Activated naive CD8-positive, alpha-beta T cell treated with anti-CD3 and anti-CD28 coated beads, Interleukin-2, amount 50 U/mL, for 16 hours (primary cell): ENCODE data around the gene ESRRB.
"Not testable (repeated sequence)": the region's sequence is repeated elsewhere in the genome, so short reads cannot be mapped to it uniquely, and the experiment has no call there.

Experiments
- DNase-seq: peaks from one replicate; pipeline ENCODE4 v3.0.0-alpha.2; 2020; ENCODE audit warnings: low read depth, low spot score

ESRRB gene

DNA sequence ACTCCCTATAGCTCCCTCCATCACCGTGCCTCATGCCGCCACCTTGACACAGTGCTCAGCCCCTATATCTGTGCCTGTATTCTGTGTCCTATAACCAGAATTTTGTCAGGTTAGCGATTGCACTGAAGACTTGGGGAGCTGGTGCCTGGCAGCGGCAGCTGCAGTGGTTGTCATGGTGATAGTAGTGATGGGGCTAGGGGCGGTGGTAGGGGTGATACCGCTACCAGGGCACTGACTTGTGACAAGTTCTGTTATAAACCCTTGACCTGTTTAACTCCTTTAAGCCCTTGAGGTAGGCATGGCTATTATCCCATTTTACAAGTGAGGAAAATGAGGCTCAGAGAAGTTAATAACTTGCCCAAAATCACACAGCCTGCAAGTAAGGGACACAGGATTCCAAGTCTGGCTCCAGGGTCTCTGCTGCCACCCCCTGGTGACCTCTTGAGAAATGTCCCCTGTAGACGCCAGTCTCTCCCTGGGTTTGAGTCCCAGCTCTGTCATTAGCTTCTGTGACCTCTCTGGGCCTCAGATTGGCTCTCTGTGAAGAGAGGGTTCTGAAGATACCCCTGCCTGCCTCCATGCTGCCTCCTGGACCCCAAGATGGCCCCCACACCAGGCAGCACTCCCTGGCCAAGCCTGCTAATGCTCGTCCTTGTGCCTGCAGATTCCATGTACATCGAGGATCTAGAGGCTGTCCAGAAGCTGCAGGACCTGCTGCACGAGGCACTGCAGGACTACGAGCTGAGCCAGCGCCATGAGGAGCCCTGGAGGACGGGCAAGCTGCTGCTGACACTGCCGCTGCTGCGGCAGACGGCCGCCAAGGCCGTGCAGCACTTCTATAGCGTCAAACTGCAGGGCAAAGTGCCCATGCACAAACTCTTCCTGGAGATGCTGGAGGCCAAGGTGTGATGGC is 121.9 kb downstream of the ESRRB start:
- no peak for DNase-seq

DNA sequence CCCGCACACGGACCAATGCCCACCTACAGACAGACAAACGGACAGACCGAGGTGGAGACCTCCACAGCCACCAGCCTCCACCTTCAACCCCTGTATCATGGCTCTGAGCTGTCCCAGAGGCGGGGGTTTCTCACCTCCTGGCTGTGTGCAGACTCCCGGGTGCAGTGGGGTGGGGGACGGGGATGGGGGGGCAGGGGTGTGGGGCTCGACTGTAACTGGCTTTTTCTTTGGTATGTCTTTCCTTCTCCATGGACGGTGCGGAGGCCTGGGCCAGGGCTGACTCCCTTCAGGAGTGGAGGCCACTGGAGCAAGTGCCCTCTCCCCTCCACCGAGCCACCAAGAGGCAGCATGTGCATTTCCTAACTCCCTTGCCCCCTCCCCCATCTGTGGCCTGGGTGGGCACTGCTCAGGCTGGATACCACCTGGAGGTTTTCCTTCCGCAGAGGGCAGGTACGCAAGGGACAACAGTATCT is 122.6 kb downstream of the ESRRB start:
- no peak for DNase-seq

DNA sequence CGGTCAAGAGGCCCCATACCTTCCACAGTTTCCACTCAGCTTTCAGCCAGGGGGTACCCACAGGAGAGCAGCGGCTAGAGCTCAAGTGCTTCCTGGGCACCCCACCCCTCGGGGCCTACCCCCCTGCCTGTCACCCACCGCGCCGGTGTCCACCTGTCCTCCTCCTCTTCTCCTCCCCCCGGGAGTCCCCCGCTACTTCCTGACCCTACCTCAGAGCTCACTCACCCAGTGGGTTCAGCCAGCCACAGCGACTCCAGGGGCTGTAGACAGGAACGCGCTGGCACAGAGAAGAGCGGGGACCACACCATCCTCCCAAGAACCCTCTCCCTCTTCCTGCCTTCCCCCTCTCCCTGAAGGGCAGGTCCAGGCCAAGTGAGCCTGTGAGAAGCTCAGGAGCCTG is 123.0 kb downstream of the ESRRB start:
- DNase-seq: no peak

DNA sequence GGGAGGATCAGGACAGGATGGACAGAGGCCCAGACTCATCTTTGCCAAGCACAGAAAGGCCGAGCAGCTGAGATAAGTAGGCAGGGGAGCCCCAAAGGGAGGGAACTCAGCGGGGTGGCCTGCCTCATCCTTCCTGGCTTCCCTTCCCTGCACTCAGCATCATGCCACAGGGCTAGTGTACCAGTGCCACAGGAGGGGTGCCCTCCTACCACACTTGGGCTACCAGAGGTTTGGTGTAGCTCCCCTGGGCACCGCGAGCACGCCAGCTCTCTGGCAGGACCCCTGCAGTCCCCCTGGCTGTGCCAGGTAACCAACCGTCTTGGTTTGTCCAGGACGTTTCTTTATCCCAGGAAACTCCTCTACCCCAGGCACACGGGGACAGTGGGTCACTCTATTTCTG is 123.5 kb downstream of the ESRRB start:
- DNase-seq: no peak

DNA sequence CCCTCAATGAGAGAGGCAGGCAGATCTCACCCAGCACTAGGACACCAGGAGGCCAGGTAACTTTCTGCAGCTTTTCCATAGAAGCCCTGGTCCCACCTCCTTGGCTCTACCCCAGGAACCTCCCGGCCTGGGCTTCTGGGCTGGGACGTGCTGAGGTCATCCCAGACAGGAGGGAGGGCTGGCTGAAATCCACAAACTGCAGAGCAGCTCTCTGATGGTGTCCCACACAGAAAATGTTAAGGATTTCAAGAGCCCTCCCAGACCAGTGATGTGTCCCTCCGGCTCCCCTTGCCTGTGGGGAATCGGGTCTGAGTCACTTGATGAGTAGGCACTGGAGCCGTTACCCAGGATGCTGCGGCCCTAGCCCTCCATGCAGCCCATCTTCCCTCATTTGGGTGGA is 124.1 kb downstream of the ESRRB start:
- DNase-seq: no peak

DNA sequence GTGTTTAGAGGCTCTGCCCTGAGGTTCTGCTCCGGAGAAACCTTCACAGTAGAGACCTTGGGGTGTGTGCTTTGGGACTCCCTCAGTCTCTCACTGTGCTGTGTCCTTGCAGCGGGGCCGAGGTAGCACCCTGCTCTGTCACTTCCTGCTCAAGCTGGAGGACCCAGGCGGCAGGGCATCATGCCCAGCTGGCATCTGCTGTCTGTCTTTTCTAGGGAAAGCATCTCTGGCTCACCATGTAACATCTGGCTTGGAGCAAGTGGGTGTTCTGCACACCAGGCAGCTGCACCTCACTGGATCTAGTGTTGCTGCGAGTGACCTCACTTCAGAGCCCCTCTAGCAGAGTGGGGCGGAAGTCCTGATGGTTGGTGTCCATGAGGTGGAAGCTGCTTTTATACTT is 124.5 kb downstream of the ESRRB start:
- DNase-seq: no peak

DNA sequence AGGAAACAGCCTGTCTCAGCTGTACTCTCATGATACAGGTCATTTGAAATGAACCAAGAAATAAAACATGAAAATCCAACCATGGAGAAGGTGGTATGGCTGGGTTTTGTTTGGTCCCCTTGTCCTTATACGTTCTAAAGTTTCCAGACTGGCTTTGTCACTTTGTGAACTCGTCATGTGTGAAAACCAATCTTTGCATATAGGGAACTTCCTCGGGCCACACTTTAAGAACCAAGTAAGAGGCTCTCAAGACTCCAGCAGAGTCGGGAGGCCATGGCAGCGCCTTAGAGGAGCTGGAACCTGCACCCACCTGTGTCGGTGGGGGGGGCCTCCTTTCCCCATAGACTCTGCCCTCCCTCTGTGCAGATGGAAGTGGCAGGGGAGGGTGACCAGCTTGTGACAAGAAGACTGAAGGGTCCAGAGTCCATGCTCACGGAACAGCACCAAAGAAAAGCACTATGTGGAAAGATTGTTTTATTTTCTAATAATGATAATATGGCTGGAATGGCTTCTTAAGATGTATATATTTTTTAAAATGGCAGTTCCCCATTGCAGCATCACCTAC is 125.3 kb downstream of the ESRRB start:
- DNase-seq: no peak

DNA sequence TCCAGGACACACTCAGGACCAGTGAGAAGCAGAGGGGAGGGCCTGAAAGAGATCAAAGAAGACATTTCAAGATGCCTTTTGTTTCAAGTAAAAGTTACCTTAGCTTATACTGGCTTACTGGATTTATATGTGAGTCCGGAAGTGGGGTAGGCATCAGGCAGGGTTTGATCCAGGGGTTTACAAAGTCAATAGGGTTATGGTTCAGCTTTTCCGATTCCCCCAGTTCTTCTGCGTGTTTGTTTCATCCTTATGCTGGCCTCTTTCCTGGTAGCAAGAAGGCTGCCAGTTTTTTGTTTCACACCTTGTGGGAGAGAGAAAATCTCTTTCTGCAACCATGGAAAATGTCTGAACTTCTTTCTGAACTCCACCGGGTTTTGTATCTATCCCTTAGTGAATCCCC is 126.3 kb downstream of the ESRRB start:
- DNase-seq: no peak

DNA sequence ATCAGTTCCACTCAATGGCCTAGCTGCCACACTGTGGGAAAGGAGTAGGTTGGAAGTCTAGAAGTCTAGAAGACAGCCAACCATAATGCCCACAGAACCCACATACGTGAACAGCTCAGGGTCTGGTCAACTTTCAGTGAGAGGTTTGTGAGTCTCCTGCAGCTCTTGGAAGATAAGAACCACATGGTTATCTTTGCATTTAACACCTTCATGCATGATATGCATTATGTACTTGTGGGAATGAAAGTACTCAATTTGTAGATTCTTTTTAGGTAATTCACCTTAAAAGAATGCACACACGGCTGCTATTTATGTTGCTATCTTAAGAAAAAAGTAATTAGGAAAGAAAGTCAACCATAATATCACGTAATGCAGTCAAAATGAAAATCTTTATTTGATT is 126.7 kb downstream of the ESRRB start:
- DNase-seq: no peak

DNA sequence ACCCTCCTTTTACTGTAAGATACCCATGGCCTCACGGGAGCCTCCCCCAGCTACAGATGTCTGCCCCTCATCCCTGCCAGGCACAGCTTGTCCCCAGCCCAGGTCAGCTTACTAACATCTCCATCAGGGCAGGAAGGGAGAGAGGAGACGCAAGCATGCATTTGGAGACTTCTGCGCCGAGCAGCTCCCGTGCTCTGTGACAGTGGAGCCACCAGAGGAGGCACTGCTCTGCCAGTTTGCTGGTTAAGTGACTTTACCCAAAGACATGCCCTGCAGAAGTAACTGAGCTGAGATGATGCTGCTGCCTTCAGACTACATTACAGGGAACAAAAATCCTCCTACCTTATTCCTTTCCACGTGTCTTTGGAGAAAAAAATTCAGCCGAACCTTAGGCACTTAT is 133.4 kb downstream of the ESRRB start:
- DNase-seq: no peak

DNA sequence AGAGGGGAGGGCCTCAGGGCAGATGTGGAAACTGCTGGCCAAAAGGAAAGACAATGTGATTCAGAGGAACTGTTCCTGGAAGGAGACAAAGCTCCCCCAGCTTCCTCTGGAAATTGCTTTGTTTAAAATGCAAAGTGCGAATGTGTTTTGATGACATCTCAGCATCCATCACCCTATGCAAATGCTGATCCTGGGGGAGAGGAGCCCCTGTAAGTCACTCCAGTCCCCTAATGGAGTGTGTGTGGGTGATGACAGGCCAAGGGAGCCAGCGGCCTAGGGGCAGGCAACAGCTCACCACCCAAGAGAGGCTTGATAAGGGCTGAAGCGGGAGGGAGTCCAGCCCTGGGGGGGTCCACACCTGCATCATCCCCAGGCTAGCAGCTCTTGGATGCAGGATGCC is 134.2 kb downstream of the ESRRB start:
- no peak for DNase-seq

DNA sequence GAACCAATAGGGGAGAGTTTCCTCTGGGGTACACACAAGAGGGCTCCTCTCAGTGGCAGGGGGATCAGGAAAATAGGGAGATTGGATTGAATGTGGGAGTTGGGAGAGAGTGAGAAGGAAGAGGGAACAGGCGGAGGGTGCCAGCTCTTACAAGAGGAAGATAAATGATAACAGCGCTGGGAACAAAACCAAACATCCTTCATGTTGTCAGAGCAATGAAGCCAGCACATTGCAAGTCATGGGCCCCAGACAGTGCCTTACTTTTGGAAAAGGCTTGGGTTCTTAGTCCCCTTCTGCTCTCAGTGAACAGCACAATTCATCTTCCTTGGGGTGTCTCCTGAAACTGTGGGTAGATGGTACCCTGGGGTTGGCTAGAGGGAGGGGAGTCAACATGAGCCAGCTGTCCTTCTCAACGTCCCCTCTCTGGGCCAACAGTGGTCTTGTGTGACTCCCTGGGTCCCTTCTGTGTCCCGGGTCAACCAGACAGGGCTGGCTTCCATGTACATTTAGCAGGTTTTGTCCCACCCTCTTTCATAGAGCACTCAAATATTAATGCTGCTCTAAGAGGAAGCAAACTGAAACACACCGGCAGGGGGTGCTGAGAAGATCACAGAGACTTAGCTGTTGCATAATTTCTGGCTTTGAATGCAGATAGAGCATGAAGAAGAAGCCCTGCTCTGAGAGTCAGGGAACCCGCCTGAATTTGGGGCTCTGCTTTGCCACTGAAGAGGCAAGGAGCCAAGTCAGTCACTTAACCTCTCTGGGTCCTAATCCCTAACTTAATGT is 138.5 kb downstream of the ESRRB start:
- DNase-seq: no peak

DNA sequence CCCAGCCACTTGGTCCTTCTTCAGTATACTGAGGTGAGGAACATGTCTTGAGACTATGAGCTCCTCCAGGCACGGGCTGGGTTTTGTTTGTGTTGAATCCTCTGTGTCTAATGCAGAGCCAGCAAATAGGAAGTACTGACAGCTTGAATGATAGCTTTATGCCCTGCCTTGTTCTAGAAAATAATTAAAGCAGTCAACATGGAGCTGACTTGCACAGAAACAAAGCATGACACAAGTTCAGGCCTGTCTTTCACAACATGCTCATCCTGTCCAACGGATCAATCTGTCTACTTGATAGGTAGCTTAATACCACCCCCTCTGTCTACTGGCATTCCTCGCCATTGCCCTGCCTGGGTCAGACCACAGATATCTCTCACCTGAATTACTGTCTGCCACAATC is 140.9 kb downstream of the ESRRB start:
- DNase-seq: no peak

DNA sequence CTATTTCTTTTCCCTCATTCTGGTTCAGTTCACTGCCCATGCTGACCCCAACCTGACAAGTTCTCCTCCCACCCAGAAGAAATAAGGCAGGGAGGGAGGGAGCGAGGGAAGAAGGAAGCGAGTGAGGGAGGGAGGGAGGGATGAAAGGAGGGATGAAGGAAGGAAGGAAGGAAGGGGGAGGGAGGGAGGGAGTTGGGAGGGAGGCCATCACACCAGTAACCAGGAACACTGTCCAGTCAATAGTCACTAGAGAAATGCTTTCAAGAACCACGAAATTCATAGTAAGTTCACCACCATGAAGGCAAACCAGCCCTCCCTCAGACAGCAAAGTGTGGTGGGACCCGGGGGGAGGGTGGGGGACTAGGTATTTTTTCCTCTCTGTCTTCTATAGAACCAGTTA is 142.4 kb downstream of the ESRRB start:
- no peak for DNase-seq

DNA sequence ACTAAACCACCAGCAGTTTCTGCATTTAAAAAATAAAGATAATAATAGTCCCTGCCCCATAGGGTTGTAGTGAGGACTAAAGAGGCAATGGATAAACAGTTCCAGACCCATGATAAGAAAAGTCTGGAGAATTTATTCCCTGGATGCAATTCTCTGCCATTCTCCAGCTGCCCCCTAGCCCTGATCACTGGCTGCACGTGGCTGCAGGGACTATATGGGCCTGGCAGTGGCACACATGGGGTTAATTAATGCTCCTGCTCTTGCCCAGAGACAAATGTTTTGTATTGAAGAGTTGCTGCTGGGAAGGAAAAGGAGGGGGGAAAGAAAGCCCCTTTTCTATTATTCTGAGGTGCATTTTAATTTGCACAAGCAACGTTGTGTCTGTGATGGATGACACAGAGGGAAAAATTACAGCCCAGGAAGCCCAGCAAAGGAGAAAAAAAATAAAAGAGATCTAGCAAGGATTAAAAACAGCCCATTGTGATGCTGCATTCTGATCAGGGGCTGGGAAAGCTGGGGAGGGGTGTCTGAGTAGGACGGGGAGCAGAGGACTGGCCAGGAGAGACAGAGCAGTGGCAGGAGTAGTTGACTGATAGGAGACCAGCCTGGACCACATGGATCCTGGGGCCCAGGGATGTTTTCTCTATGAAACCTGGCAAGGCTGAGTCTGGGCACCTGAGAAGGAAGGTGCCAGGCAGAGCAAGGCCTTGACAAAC is 149.3 kb downstream of the ESRRB start:
- no peak for DNase-seq

DNA sequence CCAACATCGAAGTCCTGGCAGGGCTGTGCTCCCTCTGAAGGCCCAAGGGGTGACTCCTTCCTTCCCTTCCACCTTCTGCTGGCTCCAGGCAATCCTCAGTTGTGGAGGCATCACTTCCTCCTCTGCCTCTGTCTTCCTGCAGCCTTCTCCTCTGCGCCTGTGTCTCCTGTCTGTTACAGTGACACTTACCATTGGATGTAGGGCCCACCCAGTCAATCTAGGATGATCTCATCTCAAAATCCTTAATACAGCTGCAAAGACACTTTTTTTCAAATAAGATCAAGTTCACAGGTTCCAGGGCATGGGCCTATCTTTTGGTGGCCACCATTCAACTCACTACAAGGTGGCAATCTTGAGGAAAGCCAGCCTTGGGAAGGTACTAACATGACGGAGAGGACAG is 155.1 kb downstream of the ESRRB start:
- DNase-seq: no peak

DNA sequence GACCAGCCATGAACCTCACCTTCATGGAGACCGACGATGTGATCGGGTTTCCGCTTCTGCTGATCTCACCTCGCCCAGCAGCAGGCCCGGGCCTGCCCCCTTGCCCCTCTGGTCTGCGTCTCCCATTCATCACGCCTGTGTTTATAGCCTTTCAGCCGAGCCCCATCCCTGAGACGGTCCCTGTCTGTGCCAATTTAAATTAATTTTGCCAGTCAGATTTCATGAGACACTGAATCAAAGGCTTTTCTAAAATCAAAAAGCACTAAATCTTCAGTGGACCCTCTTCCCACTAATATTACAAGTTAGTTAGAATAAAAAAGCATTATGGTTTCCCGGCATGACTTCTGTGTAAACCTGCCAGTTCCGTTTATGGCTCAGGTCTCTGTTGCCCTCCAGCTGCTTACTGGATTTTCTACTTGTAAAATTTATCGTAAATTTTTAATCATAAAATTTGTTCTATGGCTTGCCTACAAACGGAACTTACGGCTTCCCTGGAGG is 155.9 kb downstream of the ESRRB start:
- DNase-seq: no peak

DNA sequence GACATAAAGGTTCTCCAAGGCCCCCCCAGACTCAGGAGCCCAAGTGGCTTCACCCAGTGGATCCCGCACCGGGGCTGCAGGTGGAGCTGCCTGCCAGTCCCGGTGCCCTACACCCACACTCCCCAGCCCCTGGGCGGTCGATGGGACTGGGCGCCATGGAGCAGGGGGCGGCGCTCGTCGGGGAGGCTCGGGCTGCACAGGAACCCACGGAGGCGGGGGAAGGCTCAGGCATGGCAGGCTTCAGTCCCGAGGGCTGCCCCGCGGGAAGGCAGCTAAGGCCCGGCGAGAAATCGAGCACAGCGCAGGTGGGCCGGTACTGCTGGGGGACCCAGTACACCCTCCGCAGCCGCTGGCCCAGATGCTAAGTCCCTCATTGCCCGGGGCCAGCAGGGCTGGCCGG is 160.7 kb downstream of the ESRRB start:
- not testable (repeated sequence) for DNase-seq

DNA sequence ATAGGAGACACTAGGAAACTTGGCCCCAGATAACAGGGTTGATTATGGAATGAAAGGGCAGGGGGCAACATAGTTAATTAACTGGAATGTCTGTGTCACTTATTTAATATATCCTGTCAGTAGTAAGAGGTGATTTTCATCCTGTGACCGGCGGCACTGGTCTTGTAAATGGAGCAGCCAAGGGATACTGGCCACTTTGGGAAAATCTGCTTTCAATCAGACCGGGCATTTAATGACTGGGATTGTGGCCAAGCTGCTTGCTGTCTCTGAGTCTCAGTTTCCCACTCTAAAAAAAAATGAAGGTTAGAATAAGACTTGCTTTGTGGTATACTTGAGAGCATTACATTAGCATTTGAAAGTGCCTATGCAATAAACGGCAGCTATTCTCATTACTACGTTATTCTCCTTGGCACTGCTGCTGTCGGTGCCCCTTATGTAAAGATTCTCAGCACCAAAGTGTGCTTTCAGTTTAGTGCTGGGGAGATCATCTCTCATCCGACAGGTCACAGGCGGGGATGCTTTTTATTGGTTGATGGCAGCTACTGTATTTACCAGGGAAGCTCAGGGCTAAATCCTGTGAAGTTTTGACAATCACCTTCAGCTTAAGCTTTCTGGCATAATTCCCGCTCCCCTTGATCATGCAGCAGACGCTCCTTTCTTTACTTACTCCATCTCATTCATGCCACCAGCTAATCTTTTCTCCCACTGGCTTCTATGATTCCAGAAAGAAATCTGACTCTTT is 162.1 kb downstream of the ESRRB start:
- DNase-seq: no peak

DNA sequence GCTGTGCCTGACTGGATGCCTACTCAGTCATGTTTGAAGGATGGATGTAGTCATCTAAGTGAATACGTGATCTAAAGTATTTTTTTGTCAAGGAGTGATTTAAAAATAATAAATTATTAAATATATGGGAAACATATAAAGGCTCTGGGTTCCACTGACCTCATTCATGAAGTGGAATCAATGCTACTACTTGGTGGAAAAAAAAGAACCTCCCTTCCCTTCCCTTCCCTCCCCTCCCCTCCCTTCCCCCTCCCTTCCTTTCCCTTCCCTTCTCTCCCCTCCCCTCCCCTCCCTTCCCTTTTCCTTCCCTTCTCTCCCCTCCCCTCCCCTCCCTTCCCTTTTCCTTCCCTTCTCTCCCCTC is 162.7 kb downstream of the ESRRB start:
- DNase-seq: no peak

DNA sequence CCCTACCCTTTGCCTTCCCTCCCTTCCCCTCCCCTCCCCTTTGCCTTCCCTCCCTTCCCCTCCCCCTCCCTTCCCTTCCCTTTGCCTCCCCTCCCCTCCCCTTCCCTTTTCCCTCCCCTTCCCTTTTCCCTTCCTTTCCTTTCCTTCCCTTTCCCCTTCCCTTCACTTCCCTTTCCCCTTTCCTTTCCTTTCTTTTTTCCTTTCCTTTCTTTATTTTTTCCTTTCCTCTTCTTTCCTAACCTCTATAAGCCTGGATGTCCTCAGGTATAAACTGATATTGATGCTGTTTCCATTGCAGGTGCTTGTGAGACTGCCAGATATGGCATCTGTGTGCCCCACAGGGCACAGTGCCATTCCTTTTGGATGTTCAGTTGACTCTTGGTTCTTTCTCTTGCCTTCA is 163.2 kb downstream of the ESRRB start:
- DNase-seq: no peak
